Measurements from ENCODE around the gene PUM2. TPM values are rescaled to one million over a fixed set of nuclear protein-coding genes. Genes with fewer than 3 reads are reported as not detected.

PUM2 gene
- total RNA-seq, 1 donor from 2014 or later = 76.6 TPM

DNA sequence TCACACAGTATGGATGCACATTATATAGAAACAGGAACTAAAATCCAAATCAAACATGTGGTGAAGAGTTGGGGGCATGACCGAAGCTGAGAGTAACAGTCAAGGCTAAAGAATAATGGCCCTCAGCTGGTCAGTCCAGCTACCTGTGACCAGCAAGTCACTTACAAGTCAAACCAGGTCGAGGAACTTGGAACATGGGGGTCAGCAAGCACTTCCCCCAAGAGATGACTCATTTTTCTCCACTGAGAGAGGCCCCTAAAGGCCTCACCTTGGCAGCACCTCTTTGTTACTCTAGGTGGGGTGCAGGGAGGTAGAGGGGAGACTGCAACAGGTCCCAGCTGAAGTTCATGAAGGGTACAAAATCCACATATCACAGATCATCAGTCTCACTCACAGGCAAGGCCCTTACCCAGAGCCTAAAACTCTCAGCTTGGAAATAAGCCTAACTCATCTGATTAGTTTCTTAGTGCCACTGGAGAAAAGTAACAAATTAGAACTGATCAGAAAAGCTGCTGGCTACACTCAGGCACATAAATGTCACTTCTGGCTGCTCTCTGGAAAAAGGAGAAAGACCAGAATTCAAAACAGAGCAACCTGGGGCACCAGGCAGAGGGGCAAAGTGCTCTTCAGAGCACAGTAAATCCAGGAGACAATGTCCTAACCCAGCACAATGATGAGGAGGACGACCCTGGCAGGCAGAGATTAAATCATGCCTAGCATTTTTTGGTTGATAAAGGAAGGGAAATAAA is 129.7 kb downstream of the PUM2 start:
- no peaks in the 10 kb centered on the region for H3K36me3 ChIP-seq
- no peaks in the 10 kb centered on the region for H3K9me3 ChIP-seq
- H3K27me3 ChIP-seq = no peaks in the 10 kb centered on the region
- H3K4me1 ChIP-seq = peaks cover 61% of the 10 kb centered on the region
- H3K4me3 ChIP-seq = no peak overlapping the region
- intact Hi-C loops (cut with DNase I) = no loop called here
- no peak for TF ChIP-seq POLR2A (IDR thresholded peaks at IDR 0.05)
- TF ChIP-seq, protein P1, sequence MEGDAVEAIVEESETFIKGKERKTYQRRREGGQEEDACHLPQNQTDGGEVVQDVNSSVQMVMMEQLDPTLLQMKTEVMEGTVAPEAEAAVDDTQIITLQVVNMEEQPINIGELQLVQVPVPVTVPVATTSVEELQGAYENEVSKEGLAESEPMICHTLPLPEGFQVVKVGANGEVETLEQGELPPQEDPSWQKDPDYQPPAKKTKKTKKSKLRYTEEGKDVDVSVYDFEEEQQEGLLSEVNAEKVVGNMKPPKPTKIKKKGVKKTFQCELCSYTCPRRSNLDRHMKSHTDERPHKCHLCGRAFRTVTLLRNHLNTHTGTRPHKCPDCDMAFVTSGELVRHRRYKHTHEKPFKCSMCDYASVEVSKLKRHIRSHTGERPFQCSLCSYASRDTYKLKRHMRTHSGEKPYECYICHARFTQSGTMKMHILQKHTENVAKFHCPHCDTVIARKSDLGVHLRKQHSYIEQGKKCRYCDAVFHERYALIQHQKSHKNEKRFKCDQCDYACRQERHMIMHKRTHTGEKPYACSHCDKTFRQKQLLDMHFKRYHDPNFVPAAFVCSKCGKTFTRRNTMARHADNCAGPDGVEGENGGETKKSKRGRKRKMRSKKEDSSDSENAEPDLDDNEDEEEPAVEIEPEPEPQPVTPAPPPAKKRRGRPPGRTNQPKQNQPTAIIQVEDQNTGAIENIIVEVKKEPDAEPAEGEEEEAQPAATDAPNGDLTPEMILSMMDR (IDR thresholded peaks at IDR 0.05) = no peak
- H3K27ac ChIP-seq = peak overlapping the region; percentile 94
- DNase-seq (ENCODE audit: extremely low spot score in 2 of 2) = no peak

DNA sequence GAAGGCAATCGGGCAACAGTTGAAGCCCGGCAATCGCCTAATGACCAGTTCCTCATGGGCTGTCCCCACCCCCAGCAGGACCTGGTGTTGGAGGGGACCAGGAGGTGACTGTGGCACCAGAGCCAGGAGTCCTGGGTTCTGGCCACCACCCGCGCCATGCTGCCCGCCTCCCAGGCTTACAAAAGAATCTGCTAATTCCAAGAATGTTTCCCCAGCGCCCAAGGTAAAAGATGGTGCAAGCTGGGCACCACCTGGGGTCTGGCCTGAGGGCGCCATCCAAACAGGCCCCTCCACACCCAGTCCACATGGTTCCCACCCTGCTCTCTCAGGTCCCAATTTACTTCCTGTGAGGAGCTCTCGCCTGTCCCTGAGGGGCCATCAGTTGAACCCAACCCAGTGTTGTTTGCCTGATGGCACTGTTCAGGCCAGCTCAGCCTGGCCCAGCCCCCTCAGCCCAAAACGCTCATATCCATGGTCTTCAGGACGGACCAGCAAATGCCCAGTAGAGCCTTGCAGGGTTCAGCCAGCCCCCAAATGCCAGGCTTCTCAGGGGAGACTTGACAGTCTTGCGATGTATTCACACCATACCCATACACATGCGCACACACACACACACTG is 130.8 kb downstream of the PUM2 start:
- H3K4me1 ChIP-seq = peaks cover 59% of the 10 kb centered on the region
- H3K4me3 ChIP-seq = no peak overlapping the region
- peak overlapping the region; percentile 94 for H3K27ac ChIP-seq

DNA sequence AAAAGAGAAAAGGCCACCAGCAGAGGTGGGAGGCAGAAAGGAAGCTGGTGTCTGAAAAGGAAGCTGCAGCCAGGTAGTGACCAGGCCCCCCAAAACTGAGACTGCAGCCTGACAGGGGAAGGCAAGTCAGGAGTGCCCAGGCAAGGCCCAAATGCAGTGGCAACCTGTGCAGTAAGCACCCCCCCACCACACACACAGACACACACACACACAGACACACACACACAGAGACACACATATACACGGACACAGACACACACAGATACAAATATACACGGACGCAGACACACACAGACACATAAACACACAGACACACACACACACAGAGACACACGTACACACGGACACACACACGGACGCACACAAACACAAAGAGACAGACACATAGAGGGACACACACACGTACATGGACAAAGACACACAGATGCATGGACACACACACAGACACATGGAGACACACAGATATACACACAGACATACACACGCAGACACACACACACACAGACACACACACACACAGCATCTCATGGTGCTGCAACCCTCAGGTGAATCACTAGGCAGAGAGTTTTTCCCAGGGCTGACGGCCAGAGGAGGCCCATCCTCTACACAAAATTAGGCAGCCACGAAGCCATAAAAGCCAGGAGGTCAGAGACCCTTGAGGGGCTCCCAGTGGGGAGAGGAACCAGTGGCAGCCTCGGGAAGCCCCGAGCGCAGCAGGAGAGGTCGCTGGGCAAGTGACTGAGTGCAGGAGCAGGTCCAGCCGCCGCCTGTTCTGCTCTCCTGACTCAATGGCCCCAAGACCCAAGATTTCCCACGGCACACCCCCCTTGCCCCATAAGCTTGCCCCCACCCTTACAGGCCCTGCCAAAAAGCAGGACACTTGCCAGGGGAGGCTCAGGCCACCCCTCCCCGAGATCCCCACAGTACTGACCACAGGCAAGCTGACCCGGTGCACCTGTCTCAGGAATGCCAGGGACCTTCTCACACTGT is 132.0 kb downstream of the PUM2 start:
- no peaks in the 10 kb centered on the region for H3K27me3 ChIP-seq
- H3K9me3 ChIP-seq = no peaks in the 10 kb centered on the region
- TF ChIP-seq POLR2A (IDR thresholded peaks at IDR 0.05) (no peak), POLR2AphosphoS5 (IDR thresholded peaks at IDR 0.05; ENCODE audit: insufficient read depth in 1 of 2, low read depth in 1 of 2) (no peak)
- TF ChIP-seq, protein P1 (IDR thresholded peaks at IDR 0.05) = no peak
- no peak overlapping the region for H3K4me3 ChIP-seq
- H3K4me1 ChIP-seq = peaks cover 67% of the 10 kb centered on the region
- intact Hi-C loops (cut with DNase I) = no loop called here
- H3K36me3 ChIP-seq = no peaks in the 10 kb centered on the region
- no peak for DNase-seq (ENCODE audit: extremely low spot score in 2 of 2)
- H3K27ac ChIP-seq = peak overlapping the region; percentile 94

More for the DNA sequence above, 130.8 kb downstream of the PUM2 start:
- Histone ChIP-seq H3K9me3 (no peaks in the 10 kb centered on the region), H3K27me3 (no peaks in the 10 kb centered on the region), H3K36me3 (no peaks in the 10 kb centered on the region)
- intact Hi-C loops (cut with DNase I) = no loop called here
- DNase-seq (ENCODE audit: extremely low spot score in 2 of 2) = no peak
- TF ChIP-seq POLR2A (IDR thresholded peaks at IDR 0.05) (no peak), POLR2AphosphoS5 (IDR thresholded peaks at IDR 0.05; ENCODE audit: insufficient read depth in 1 of 2, low read depth in 1 of 2) (peak in 1 of 2 donors; percentile 22)
- TF ChIP-seq, protein P1 (IDR thresholded peaks at IDR 0.05) = no peak

DNA sequence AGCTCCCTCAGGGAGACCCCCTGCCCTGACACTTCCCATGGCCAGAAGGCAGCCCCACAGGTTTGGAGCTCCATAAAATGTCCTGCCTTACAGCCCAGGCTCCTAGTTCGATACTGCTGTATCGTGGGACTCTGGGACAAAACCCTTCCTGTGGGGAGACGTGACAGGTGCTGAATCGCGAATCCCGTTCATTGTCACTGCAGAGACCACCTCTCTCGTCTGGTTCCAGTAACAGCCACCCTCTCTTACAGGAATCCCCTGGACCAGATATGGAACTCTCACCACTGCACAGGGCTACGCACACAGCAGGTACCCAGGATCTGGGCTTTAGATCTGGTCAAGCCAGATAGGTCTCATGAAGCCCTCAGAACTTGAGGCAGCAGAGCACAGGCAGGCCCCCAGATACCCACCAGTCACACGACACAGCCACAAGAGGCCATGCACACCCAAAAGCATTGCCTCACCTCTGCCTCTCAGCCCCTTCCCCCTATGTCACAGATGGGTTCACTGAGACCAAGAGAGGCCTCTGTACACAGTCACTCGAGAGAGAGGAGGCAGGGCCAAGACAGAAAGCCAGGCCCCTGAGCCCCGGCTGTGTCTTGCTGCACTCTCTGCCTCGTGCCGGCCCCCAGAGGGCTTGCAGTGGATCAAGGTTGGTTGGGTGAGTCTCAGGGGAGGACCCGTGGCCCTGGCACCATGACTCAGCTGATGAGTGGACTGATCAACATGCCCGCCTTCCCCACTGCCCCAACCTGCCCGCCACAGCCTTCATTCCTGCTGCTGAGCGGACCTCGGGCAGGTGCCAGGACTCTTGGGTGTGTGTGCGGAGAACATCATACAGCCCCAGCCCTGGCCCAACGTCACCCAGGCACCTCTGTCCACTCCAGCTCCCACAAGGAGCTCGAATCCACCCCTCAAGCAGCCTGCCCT is 133.3 kb downstream of the PUM2 start:
- peak; percentile 15 to 44 for TF ChIP-seq POLR2AphosphoS5 (IDR thresholded peaks at IDR 0.05; ENCODE audit: insufficient read depth in 1 of 2, low read depth in 1 of 2)
- TF ChIP-seq, protein P1 (IDR thresholded peaks at IDR 0.05) = no peak
- no peak for TF ChIP-seq POLR2A (IDR thresholded peaks at IDR 0.05)
- no peak overlapping the region for H3K4me3 ChIP-seq
- H3K27me3 ChIP-seq = no peaks in the 10 kb centered on the region
- intact Hi-C loops (cut with DNase I) = no loop called here
- no peak for DNase-seq (ENCODE audit: extremely low spot score in 2 of 2)
- no peaks in the 10 kb centered on the region for H3K9me3 ChIP-seq
- H3K27ac ChIP-seq = peak overlapping the region; percentile 94
- H3K4me1 ChIP-seq = peaks cover 64% of the 10 kb centered on the region
- no peaks in the 10 kb centered on the region for H3K36me3 ChIP-seq

Data from vagina (tissue), 2 donors.